HG02798 (cell line): ENCODE data around the gene C2CD4D.
A peak's percentile ranks its signal among the peaks of the same experiment; 100 is the strongest.
"Not testable (repeated sequence)": the region's sequence is repeated elsewhere in the genome, so short reads cannot be mapped to it uniquely, and the experiment has no call there.

Experiments
- ATAC-seq: cut with Tn5 transposase; IDR thresholded peaks from one replicate; pipeline ENCODE4 v1.9.1; 2021; ENCODE audit warnings: mild to moderate bottlenecking; ENCODE audit not compliant: unreplicated experiment, poor library complexity

C2CD4D gene

GRCh38 chr1:151859891-151860293, 20.3 kb upstream of the C2CD4D start:
- ATAC-seq: no peak

DNA sequence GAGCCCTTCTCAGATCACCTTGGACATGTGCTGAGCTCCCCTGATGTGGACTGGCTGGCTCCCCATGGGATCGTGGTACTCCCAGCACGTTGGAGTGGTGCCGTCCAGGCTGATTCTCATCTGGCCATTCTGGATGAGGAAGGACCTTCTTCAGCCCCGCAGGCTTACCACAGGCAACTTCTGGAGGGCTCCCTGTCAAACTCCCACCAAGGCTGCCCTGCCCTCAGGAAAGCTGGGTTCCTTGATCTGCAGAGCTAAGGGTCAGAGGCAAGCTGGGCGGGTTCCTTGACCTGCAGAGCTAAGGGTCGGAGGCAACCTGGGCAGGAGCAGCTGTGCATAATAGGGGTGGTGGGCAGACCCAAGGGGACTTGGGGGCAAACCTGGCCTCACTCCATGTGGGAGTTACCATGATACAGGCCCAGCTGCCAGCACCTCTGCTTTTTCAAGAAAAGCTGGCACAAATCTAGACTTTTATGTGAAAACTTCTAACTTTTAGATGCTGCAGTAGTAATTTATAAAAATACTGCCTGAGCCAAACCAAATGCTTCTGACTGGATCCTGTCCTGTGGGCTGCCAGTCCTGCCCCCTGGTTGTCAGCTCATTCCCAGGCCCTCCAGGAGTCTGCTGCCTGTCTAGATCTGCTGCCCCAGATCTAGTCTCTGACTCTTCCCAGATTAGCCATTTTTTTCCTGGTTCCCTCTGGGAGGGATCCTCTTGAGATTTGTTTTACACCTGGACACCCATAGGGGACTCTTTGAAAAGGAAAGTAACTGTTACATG, 19.5 kb upstream of the C2CD4D start:
- ATAC-seq: no peak

GRCh38 chr1:151858030-151858746, 18.6 kb upstream of the C2CD4D start:
- no peak for ATAC-seq

GRCh38 chr1:151855933-151856332, 16.3 kb upstream of the C2CD4D start:
- ATAC-seq: no peak

DNA sequence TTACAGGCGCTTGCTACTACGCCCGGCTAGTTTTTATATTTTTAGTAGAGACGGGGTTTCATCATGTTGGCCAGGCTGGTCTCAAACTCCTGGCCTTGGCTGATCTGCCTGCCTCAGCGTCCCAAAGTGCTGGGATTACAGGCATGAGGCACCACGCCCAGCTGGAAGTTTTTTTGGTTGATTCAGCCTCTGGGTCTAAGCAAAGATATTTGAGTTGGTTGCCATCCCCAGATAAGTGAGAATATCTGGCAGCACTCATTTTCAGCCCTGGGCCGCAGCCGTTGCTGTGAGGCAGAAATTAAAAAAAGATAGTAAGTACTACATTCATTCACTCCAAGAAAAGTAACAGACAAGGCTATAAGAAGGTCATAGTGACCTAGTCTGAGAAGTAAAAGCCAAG, 15.9 kb upstream of the C2CD4D start:
- ATAC-seq: not testable (repeated sequence)

DNA sequence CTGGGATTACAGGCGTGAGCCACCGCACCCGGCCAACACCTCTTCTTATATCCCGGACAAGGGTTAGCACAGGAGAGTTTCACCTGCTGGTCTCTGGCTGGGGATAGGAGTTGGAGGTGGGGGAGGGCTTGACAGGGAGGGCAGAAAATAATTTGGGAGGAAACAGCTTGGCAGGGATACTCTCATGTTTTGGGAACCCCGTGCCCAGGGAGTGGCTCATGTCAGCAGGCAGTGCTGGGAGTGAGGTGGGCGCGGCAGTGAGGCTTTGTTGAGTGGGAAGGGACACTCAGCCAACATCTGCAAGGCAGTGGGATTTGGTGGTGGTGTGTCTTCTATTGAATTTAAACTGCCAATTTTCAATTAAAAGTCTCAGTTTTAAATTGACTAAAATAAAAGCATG, 15.0 kb upstream of the C2CD4D start:
- ATAC-seq: no peak

- no peak for ATAC-seq
Observed at GRCh38 chr1:151853411-151853943, 13.9 kb upstream of the C2CD4D start, which contains the start of gene THEM5. Gene THEM5 (minus strand): TSS chr1:151853712. CDS start chr1:151853565, 147 bp downstream.

GRCh38 chr1:151852733-151853132, 13.1 kb upstream of the C2CD4D start:
- ATAC-seq: no peak

DNA sequence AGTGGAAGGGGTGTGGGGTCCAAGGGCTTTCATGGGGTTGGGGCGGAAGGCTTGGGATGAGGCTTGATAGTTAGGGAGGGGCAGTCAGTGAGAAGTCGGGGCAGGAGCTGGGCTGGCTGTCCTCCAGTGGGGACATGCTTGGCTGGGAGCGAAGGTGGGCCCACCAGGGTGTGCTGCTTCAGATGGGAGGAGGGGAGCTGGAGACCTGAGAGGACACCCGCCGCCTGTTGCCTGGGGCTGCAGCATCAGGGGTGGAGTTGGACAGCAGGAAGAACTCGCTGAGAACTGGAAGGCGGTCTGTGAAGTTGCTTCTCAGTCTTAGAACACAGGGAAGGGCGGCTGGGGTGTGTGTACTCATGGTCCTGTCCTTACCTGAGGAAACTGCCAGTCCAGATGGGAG, 12.3 kb upstream of the C2CD4D start:
- no peak for ATAC-seq

DNA sequence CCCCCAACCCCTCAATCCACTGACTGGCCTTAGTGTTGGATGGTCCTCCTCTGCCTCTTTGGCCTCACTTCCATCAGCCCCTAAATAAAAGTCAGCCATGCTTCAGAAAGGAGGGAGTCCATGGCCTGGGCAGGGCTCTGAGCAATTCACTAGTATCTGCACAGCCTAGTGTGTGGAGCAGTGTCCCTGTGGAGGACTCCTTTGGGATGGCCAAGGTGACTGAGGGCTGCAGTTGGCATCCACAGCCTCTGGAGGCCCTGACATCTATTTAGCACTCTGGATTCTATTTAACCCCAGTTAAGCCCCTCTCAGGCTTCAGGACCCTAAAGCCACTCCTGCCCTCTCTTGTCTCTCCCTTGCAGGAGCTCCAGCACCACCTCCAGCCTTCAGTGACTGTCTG, 10.3 kb upstream of the C2CD4D start:
- no peak for ATAC-seq

- no peak for ATAC-seq
Observed at GRCh38 chr1:151849126-151849525, 9.5 kb upstream of the C2CD4D start.

DNA sequence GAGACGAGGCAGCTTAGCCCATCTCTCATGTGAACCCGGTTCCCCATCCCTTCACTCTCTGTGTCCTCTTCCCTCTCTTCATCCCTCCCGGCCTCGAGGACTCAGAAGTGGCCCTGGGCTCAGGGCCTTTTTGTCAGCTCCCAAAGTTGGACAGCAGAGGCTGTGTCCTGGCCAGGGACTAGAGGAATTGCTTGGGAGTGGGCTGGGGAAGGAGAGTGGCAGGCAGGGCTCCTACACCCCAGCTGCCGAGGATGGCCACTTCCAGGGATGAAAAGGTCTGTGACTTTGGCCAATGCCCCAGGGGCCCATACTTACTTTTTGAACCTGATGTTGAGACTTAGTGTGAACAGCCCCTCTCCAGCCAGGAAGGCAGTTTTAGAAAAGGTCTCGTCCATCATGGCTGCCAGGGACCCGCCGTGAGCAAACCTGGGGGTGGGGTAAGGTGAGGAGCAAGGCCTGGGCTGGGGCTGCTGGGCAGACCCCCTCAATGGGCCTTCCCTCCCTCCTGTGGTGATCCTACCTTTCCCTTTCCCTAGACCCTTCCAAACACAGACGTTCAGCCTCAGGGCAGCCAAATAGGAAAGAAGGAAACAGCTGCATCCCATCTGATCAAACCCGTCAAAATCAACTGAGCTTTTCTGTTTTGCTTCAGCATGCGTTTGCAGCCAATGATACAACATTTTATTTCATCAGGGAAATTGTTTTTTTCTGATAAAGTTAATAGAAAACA, 8.4 kb upstream of the C2CD4D start:
- no peak for ATAC-seq

DNA sequence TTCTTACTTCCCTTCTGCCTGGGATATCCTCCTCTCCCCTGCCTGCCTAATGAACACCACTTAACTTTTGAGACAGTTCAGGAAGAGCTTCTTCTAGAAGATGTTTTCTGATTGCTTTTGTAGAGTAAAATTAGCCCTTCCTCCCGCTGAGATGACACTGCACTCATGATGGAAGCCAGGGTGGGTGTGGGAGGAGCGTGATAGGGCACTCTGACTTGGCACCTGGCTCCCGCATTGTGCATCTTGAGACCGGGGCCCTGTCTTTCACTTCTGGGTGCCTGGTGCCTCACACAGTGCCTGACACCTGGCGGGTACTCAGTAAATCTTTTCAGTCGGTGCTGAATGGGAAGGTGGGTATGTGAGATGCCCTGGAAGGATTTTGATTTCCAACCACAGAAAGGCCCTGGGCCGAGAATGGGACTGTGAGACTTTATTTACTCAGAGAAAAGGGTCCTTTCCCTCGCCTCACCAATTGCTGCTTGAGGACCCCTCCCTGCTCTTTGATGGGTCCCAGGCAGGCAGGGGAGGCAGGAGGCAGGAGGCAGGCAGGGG, 7.1 kb upstream of the C2CD4D start:
- no peak for ATAC-seq

- no peak for ATAC-seq
Observed at GRCh38 chr1:151846062-151846568, 6.5 kb upstream of the C2CD4D start.

DNA sequence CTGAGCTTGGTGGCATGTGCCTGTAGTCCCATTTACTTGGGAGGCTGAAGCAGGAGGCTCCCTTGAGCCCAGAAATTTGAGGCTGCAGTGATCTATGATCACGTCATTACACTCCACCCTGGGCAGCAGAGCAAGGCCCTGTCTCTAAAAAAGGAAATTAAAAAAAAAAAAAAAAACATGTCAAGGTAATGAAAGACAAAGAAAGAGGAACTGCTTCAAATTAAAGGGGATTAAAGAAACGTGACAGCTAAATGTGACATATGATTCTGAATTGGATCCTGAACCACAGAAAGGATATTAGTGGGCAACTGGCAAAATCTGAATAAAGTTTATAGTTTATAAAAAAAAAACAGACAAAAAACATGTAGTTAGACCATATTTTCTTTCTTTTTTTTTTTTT, 3.8 kb upstream of the C2CD4D start:
- ATAC-seq: no peak

GRCh38 chr1:151841141-151841540, 1.5 kb upstream of the C2CD4D start:
- no peak for ATAC-seq

GRCh38 chr1:151840421-151840820, 801 bp upstream of the C2CD4D start:
- ATAC-seq: no peak

GRCh38 chr1:151839082-151839412, 573 bp downstream of the C2CD4D start:
- ATAC-seq: no peak

GRCh38 chr1:151838222-151839081, 1.2 kb downstream of the C2CD4D start:
- ATAC-seq: peak; percentile 37

DNA sequence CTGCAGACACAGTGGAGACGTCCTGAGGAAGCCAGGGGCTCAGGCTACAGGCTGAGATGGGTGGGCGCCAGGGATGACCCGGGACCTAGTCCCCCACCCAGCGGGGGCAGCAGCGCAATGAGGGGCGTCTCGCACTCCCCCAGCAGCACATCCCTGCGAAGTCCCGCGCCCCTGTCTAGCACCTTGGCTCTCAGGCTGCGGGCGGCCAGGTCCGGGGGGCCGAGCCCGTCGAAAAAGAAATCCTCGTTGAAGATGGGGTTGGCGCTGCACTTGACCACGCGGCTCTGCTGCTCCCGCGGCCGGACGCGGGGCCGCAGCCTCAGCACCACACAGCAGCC, 1.8 kb downstream of the C2CD4D start:
- no peak for ATAC-seq
